ELR (cell line): ENCODE results near the gene GSK3B.

Source experiments
- DNase-seq: peaks from one replicate; pipeline ENCODE4 v3.0.0-alpha.2; 2015; ENCODE audit warnings: low read depth

Gene GSK3B

DNA sequence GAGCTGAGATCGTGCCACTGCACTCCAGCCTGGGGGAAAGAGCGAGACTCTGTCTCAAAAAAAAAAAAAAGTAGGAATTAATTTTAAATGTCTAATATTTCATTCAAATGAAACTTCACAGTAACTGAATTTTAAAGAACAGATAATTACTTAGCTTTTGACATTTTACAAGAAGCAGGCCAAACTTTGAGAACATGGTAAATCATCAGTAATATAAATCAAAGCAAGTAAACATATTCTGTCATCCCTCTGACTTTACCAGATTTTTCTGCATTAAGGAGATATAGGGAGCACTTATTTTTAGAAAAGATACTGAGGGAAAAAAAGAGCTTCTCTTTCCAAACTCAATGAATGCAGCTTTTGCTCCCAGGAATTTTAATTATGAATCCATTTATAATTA lies 275.3 kb downstream of the GSK3B start:
- no peak for DNase-seq

DNA sequence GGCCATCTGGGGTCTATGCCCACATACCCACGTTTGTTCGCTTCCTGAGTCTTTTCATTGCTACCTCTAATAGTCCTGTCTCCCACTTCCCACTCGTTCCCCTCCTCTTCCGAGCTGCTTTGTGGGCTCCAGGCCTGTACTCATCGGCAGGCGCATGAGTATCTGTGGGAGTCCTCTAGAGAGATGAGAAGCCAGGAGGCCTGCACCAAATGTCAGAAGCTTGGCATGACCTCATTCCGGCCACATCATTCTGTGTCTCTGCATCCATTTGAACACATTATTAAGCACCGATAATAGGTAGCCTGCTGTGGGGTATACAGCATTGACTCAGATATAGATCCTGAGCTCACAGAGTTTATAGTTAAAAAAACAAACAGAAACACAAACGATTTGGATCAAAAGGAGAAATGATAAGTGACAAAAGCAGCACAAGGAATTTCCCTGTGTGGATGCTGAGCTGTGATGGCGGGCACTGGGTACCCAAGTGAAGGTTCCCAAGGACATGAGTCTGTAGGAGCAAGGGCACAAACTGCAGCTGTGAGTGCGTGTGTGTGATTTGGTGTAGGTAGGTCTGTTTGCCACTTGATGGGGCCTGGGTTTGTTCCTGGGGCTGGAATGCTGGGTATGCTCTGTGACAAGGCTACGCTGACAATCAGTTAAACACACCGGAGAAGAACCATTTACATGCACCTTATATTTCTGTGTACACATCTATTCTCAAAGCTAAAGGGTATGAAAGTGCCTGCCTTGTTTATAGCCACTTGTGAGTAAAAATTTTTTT lies 276.5 kb downstream of the GSK3B start:
- no peak for DNase-seq

DNA sequence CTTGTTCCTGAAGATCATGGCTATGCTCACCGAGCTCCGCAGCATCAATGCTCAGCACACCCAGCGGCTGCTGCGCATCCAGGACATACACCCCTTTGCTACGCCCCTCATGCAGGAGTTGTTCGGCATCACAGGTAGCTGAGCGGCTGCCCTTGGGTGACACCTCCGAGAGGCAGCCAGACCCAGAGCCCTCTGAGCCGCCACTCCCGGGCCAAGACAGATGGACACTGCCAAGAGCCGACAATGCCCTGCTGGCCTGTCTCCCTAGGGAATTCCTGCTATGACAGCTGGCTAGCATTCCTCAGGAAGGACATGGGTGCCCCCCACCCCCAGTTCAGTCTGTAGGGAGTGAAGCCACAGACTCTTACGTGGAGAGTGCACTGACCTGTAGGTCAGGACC lies 277.2 kb downstream of the GSK3B start:
- DNase-seq, result no peak

DNA sequence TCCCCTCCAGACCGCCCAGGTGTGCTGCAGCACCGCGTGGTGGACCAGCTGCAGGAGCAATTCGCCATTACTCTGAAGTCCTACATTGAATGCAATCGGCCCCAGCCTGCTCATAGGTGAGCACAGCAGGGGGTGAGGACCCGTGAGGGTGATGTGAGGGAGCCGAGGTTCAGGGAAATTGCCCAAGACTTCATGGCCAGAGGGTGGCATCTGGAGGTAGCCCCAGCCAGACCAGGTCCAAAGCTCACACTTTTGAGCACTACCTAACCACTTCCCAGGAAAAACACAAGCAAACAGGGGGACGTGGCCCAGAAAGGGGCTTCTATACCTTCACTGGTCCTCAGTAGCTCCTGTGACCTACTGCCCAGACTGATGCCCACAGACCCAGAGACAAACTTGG lies 278.5 kb downstream of the GSK3B start:
- DNase-seq, result no peak

DNA sequence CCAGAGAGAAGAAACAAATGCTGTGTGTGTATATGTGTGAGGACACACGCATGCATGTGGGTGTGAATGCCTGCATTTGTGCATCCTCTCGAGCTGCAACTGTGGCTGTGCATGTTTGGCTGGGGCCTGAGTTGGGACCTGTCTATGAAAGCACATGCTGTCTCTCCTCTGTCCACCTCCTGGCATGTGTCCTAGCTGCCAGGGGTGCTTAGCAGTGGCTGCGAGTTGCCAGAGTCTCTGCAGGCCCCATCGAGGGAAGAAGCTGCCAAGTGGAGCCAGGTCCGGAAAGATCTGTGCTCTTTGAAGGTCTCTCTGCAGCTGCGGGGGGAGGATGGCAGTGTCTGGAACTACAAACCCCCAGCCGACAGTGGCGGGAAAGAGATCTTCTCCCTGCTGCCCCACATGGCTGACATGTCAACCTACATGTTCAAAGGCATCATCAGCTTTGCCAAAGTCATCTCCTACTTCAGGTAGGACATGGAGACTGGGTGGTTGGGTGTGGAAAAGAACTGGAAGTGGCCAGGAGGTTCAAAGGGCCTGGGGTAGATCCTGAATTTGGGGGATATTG lies 281.7 kb downstream of the GSK3B start:
- DNase-seq, result no peak

DNA sequence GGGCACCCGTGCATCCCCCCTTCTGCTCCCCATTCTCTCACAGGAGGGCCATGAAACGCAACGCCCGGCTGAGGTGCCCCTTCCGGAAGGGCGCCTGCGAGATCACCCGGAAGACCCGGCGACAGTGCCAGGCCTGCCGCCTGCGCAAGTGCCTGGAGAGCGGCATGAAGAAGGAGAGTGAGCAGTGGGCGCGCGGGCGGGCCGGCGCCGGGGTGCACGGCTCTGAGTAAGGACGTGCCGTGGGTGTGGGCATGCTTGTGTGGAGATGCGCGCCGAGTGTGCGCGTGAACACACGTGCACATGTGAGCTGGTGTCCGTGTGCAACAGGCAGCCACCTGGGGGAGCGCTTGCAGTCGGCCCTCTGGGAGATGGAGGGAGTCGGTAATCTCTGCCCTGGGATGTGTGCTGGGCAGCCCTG lies 284.2 kb downstream of the GSK3B start:
- peak; percentile 31 for DNase-seq

DNA sequence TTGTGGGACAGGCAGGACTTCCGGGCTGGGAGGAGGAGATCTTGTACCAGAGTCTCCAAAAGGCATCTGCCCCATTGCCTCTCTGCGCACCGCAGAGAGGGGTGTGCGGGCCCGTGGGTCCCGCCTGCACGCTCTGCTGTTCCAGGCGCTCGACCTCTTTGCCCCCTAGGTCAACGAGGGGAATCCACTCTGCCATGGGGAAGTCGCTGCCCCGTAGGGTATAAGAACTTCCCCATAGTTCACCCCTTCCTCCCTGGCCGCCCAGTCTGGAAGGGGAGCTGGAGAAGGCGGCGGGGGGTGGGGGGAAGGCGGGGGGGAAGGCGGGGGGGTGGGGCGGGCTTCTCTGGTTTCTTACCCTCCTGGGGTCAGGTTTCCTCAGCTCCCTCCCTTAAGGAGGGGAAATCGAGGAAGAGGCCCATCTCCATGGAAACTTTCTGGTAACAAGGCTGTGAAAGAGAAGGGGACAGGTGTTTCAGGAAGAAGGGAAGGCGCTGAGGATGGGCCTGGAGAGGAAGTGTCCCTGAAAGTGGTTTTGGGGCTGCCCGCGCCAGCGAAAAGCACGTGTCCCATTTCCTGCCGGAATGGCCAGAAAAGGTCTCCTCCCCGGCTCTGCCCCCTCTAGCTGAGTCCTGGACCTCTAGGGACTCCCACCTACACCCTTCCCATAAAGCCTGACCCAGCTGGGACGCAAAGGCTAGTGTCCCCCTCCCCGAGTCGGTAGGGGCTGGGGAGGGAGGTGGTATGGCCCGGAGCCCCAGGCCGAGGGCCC lies 284.8 kb downstream of the GSK3B start:
- no peak for DNase-seq

DNA sequence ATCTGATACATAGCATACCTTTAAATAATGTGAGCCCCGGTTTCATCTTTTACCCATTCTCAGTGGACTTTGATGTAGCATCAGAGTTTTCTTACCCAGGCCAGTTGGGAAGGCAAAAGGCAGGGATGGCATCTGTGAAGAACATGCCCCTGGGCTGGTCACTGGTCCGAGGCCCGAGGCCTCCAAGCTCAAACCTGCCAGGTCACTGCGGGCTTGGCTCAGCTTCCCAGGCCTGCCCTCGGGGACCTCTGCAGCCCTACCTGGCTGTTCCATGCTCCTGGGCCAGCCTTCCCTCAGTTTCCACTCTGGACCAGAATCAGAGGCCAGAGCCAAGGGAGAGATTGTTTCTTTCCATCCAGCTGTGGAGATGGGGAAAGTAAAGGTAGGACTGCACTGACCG lies 285.4 kb downstream of the GSK3B start:
- DNase-seq, result no peak

DNA sequence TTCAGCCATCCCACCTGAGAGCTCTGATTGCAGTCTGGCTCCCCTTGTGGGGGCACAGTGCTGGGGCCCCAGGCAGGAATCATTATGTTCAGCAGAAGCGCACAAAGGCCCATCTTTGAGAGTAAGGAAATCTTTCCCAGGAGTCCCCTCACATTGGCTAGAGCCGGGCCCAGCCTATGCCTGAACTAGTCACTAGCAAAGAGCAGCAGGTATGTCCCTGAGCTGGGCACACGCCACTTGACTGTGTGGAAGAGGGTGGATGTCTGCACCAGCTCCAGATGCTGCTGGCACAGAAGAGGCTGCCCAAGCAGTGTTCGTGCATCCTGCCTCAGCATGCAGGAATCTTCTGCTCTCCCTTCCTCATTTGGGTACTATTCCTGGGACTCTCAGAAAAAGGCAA lies 286.0 kb downstream of the GSK3B start:
- no peak for DNase-seq

DNA sequence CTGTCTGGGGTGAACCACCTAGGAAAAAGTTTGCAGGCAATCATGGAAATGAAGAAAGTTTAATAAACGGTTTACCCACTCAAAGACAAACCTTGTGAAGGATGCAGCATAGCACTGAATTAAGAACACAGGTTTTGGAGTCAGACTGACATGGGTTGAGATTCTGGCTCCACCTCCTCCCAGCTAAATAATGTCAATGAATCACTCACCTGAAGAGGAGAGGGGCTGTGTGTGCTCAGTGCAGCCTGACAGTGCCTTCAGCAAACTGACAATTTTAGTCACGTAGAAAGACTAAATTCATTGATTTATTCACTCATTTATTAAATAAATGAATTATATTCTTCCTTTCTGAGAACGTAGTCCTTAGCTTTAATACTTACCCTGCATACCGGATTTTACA lies 293.4 kb downstream of the GSK3B start:
- no peak for DNase-seq

DNA sequence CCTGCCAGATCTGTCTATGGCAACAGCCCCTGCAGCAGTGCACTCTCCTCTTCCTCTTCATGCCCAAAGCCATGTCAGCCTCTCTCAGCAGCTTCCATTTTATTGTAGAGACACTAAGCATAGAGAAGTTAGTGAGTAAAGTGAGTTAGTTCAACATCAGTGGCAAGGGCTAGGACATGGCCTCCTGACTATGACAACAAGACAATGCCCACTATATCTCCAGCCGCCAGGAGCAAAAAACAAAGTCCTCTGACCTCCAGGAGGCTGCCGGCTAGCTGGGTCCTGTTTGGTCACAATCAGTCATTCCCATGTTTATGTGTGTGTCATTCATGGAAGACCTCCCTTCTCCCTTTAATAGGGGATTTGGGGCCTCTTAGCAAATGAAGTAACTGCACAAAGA lies 297.5 kb downstream of the GSK3B start:
- DNase-seq, result no peak

DNA sequence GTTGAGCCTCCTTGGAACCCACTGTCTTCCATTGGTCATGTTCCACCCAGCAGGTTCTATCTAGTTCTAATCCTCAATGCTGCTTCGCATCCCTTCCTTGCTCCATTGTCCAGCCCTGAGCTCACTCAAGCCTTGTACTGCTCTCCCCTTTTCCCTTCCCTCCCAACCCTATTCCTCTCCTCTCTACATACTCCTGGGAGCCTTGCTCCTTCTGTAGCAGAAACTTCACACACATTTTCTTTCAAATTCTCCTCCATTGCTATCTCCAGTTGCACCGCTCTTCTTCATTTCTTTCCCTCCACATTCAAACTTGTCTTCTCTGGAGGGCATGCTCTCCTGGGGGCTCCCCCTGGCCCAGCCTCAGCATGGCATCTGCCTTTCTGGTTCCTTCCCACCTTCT lies 297.9 kb downstream of the GSK3B start:
- no peak for DNase-seq

DNA sequence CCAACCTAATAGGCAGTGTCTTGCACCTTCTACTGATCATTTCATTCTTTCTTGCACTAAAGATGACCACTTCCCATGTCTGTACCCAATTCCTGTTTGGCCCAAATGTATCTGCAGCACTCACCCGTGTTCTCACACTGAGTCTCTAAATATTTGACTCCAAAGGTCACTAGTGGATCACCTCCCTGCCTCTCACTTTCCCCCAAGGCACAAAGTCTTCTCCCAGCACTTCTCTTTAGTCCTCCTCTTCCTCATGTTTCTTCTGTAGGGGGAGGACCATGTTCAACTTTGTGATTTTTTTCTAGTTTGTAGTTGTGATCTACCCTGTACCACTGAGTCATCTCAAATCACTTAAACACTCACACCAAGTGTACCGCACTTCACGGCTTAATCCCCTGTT lies 298.4 kb downstream of the GSK3B start:
- DNase-seq, result no peak

DNA sequence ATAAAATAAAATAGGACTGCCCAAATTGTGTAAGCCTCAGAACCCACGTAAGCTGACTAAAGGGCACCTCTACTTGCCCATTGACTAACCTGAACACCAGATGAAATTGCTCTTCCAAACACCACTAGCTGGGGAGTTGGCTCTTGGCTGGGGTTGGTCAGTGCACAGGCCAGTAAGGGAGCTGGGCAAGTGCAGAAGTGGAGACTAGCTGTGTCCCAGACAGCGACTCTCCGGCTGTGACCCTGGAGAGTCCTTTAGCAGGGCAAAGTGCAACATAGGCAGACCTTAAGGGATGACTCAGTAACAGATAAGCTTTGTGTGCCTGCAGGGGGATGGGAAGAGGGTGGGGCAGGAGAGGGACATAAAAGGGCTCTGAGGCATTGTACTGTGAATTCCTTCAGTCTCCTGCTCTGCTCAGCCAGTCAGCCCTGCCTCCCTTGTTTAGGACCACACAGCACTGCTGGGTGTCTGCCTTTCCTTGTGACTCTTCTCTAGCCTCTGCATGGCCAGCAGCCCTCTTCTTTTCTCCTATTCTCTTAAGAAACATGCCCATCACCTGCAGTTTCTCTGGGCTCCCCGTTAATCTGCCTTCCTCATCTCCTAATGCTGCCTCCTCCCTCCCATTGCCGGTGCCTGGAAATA lies 299.2 kb downstream of the GSK3B start:
- peak; percentile 40 for DNase-seq

DNA sequence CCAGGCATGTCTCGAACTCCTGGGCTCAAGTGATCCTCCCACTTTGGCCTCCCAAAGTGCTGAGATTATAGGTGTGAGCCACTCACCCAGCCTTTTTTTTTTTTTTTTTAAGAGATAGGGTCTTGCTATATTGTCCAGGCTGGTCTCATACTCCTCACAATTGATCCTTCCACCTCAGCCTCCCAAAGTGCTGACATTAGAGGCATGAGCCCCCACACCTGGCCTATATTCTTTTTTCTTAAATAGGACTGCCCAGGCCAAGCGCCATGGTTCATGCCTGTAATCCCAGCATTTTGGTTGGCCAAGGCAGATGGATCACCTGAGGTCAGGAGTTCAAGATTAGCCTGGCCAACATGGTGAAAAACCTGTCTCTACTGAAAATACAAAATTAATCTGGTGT lies 299.8 kb downstream of the GSK3B start:
- no peak for DNase-seq

DNA sequence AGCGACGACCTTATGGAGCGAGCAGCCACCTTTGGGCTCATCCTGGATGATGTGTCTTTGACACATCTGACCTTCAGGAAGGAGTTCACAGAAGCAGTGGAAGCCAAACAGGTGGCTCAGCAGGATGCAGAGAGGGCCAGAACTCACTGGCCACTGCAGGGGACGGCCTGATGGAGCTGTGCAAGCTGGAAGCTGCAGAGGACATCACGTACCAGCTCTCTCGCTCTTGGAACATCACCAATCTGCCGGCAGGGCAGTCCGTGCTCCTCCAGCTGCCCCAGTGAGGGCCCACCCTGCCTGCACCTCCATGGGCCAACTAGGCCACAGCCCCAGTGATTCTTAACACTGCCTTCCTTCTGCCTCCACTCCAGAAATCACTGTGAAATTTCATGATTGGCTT lies 302.0 kb downstream of the GSK3B start:
- DNase-seq, result no peak

DNA sequence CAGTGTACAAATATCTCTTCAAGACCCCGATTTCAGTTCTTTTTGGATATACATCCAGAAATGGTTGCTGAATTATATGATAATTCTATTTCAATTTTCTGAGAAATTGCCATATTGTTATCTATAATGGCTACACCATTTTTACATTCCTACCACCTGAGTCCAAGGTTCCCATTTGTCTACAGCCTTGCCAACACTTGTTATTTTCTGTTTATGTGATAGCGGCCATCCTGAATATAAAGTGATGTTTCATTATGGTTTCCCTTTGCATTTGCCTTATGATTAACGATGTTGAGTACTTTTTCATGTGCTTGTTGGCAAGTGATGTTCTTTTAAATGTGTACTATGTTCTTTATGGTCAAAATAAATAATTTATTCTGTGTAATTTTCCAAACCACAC lies 303.9 kb downstream of the GSK3B start:
- no peak for DNase-seq

DNA sequence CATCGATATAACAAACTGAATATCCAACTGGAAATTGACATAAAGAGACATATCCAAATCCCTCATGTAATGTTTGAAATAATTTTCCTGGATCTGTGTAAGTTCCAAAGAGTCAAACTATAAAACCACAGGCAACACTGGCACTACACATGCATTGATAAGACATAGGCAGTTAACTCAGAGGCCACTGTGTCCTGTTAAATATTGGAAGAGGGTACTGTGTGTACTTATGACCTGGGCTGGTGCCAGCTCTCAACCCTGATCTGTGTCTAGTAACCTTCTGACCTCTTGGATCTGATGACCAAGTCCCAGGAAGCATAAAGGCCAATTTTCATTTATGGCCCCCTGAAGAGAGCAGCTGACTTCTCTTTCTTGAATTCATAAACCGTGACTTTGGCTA lies 307.8 kb downstream of the GSK3B start:
- DNase-seq, result no peak

DNA sequence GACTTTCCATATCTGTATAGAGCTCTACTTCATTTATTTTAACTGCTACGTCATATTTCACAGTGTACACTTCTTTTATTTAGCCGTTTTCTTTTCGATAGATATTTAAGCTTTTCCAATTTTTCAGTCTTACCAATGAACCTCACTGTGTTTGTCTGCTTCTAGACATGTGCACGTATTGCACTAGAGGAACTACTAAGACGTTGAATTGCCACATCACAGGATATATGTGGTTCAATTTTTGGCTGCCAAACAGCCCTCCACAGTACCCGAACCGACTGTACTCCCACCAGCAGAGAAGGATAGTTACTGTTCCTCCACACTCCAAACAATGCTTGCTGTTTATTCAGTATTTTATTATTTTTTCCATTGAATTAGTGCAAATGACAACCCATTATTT lies 310.4 kb downstream of the GSK3B start:
- no peak for DNase-seq

DNA sequence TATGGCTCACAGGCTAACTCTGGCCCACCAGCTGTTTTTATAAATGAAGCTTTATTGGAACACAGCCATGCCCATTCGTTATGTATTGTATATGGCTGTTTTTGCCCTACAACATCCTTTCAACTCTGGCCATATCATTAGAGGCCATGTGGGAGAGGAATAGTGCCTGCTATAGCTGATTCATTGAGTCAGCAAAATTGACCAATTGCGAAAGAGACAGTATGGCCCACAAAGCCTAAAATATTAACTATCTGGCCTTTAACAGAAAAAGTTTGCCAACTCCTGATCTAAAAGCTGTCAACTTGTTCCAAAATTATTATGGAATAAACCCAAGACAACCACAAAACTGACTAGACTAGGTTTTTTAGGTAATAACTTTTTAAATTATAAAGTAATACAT lies 311.0 kb downstream of the GSK3B start:
- no peak for DNase-seq

DNA sequence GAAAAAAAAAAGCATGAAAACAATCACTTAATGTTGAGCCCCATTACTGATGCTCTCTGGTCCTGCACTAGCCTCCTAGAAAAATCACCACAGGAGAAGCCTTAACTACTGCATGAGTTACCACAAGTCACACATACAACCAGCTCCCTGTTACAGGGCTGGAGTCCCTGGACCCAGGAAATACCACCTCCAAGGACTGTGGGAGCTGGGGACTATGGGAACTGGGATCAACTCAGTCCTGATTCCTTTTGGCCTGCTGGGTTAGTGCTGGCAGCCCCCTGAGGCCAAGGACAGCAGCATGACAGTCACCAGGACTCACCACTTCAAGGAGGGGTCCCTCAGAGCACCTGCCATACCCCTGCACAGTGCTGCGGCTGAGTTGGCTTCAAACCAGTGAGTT lies 311.8 kb downstream of the GSK3B start:
- no peak for DNase-seq

DNA sequence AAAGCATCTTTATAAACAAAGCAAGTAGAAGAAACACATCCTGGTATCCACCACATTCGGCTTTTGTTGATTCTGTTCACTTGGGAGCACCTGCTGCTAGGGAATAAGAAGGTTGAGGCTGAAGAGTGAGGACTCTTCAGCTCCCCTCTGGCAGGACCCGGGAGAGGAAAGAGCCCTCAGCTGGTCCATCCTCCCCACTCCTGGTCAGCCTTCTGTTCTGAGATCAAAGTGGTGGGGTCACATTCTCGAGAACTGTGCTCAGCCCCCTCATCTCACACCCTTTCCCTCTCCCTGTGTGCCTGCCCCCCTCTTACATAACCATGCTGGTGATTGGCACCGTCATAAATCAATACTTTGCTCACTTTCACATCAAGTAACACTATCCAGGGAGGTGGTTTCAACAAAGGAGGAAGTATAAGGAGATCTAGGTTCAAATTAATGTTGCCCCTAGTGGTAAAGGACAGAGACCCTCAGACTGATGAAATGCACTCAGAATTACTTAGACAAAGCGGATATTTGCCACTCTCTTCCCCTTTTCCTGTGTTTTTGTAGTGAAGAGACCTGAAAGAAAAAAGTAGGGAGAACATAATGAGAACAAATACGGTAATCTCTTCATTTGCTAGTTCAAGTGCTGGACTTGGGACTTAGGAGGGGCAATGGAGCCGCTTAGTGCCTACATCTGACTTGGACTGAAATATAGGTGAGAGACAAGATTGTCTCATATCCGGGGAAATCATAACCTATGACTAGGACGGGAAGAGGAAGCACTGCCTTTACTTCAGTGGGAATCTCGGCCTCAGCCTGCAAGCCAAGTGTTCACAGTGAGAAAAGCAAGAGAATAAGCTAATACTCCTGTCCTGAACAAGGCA lies 312.7 kb downstream of the GSK3B start, which contains the start of gene NR1I2:
TSS of gene NR1I2 (plus strand) at position 772 of the 869 bp plus-strand sequence.
- DNase-seq, result no peak
